HepG2 (cell line): ENCODE data around the gene KIZ. TPM values are rescaled to one million over a fixed set of nuclear protein-coding genes. Genes with fewer than 3 reads are reported as not detected.

Experiments used
- ATAC-seq: fragments of 200-7000 bp; cut with Tn5 transposase; 3 replicates; pipeline ENCODE4 v1.9.1; 2020; ENCODE audit warnings: mild to moderate bottlenecking, moderate library complexity
- BruUV-seq: library from RNA; stranded (reverse); fragments of 400-500 nt; replicated peaks from 2 replicates; lab custom pipeline; 2021; lab: Mats Ljungman, UMichigan
- CTCF ChIA-PET: fragments of 300-600 bp; formaldehyde crosslinking; extraction: SDS; loops from one replicate; lab custom pipeline; 2021; ENCODE audit warnings: low total read pairs, inconsistent platforms, low intra/inter-chr PET ratio; lab: Yijun Ruan, JAX
- POLR2A ChIA-PET: fragments of 350-600 bp; sonication (Branson Sonifier 250); formaldehyde crosslinking; loops from one replicate; lab custom pipeline; 2020; ENCODE audit warnings: antibody characterized with exemption, inconsistent platforms; lab: Yijun Ruan, JAX
- DNase-seq: peaks from one replicate; pipeline ENCODE4 v3.0.0-alpha.2; 2015; ENCODE audit warnings: low spot score
- FAIRE-seq: peaks from 3 replicates; lab custom pipeline; 2011; peaks lifted over from hg19 to GRCh38; lab: Jason Lieb, UNC
- H2AFZ ChIP-seq: one replicate; pipeline ENCODE4 v1.6.1; 2011; ENCODE audit warnings: low read length, inconsistent platforms
- H3K27ac ChIP-seq: fragments of 300-600 bp; 3 replicates; pipeline ENCODE4 v1.8.0; 2011; ENCODE audit warnings: mixed run types, mild to moderate bottlenecking, mixed read lengths, low read length, inconsistent platforms; ENCODE audit not compliant: insufficient read depth; ENCODE audit errors: extremely low read length
- H3K27me3 ChIP-seq, 2 experiments: fragments of 200-600 bp in 1 of 2; 2 replicates in 1 of 2; 3 replicates in 1 of 2; pipeline versions ENCODE4 v1.6.0 to v1.8.0; 2011; ENCODE audit warnings: low read length in 2 of 2, mild to moderate bottlenecking in 2 of 2, moderate library complexity in 2 of 2, inconsistent platforms in 1 of 2; ENCODE audit not compliant: insufficient read depth in 2 of 2, control insufficient read depth in 1 of 2
- H3K36me3 ChIP-seq, 2 experiments: fragments of 200-600 bp in 1 of 2; replicated peaks in 1 of 2; 2 replicates in 1 of 2; 3 replicates in 1 of 2; pipeline versions ENCODE4 v1.5.1 to v1.8.0; 2011; ENCODE audit warnings: low read length in 2 of 2, inconsistent platforms in 1 of 2; ENCODE audit not compliant: insufficient read depth in 2 of 2, control insufficient read depth in 1 of 2
- H3K4me1 ChIP-seq: 2 replicates; pipeline ENCODE4 v1.5.1; 2012; ENCODE audit warnings: low read length, inconsistent platforms; ENCODE audit not compliant: insufficient read depth
- H3K4me2 ChIP-seq: 2 replicates; pipeline ENCODE4 v1.6.0; 2011; ENCODE audit warnings: low read depth, low read length, inconsistent platforms
- H3K4me3 ChIP-seq, 3 experiments: fragments of 200-600 bp in 1 of 3; sonication (generic), shearing (Covaris generic) in 1 of 3; replicated peaks in 1 of 3; 2 replicates each; pipeline ENCODE4 v1.5.1; 2011 to 2016; ENCODE audit warnings: low read length in 3 of 3, inconsistent platforms in 2 of 3, low read depth in 2 of 3, mild to moderate bottlenecking in 2 of 3, control low read depth in 1 of 3, mixed read lengths in 1 of 3; ENCODE audit not compliant: insufficient read depth in 1 of 3
- H3K79me2 ChIP-seq: one replicate; pipeline ENCODE4 v1.6.1; 2011; ENCODE audit warnings: low read length, inconsistent platforms; ENCODE audit not compliant: insufficient read depth
- H3K9ac ChIP-seq: 2 replicates; pipeline ENCODE4 v1.6.0; 2011; ENCODE audit warnings: mild to moderate bottlenecking, low read depth, low read length, inconsistent platforms; ENCODE audit not compliant: insufficient read depth
- H3K9me3 ChIP-seq: 2 replicates; pipeline ENCODE4 v1.5.1; 2012; ENCODE audit warnings: mild to moderate bottlenecking, low read length
- H4K20me1 ChIP-seq: 2 replicates; pipeline ENCODE4 v1.6.0; 2011; ENCODE audit warnings: inconsistent platforms, mild to moderate bottlenecking, low read length, moderate library complexity; ENCODE audit not compliant: insufficient read depth
- FOXJ3 ChIP-seq: sonication (generic); formaldehyde crosslinking; IDR thresholded peaks from 2 replicates; pipeline ENCODE4 v1.4.0; 2020; ENCODE audit warnings: missing genetic modification reagents, mild to moderate bottlenecking, borderline replicate concordance
- GATAD1 ChIP-seq: IDR thresholded peaks from 2 replicates; pipeline ENCODE4 v1.6.1; 2016; ENCODE audit warnings: missing genetic modification reagents, missing compliant biosample characterization
- HMGA1 ChIP-seq: sonication (generic); formaldehyde crosslinking; conservative IDR thresholded peaks from 2 replicates; pipeline ENCODE4 v1.4.0; 2020; ENCODE audit warnings: missing genetic modification reagents
- HMGXB4 ChIP-seq, 2 experiments: sonication (generic) in 1 of 2; formaldehyde crosslinking in 1 of 2; IDR thresholded peaks; 2 replicates each; pipeline versions ENCODE4 v1.4.0 to v1.6.1; 2018 to 2020; ENCODE audit warnings: missing genetic modification reagents in 2 of 2, borderline replicate concordance in 1 of 2, low read depth in 1 of 2, mild to moderate bottlenecking in 1 of 2, missing biosample characterization in 1 of 2
- PHF8 ChIP-seq: sonication (generic); formaldehyde crosslinking; IDR thresholded peaks from 2 replicates; pipeline ENCODE4 v1.5.0; 2020; ENCODE audit warnings: missing genetic modification reagents
- PRMT3 ChIP-seq: sonication (generic); formaldehyde crosslinking; IDR thresholded peaks from 2 replicates; pipeline ENCODE4 v1.8.1; 2022; ENCODE audit warnings: low read depth, mild to moderate bottlenecking, moderate library complexity, missing genetic modification reagents, borderline replicate concordance
- PTBP1 ChIP-seq: fragments of 200-400 bp; formaldehyde crosslinking; IDR thresholded peaks from 2 replicates; pipeline ENCODE4 v1.6.1; 2018; ENCODE audit warnings: low read length, low read depth; ENCODE audit not compliant: poor library complexity, severe bottlenecking
- RFX3 ChIP-seq: IDR thresholded peaks from 2 replicates; pipeline ENCODE4 v1.6.1; 2016; ENCODE audit warnings: missing biosample characterization, missing genetic modification reagents
- SNRNP70 ChIP-seq: fragments of 200-400 bp; formaldehyde crosslinking; IDR thresholded peaks from 2 replicates; pipeline ENCODE4 v1.6.1; 2017; ENCODE audit warnings: mild to moderate bottlenecking, low read depth, low read length, moderate library complexity
- SRF ChIP-seq: IDR thresholded peaks from 2 replicates; pipeline ENCODE4 v1.6.1; 2011; ENCODE audit warnings: mild to moderate bottlenecking, low read depth, low read length, moderate library complexity
- SRSF4 ChIP-seq: fragments of 200-400 bp; formaldehyde crosslinking; IDR thresholded peaks from one replicate; pipeline ENCODE4 v1.6.1; 2018; ENCODE audit warnings: mild to moderate bottlenecking, low read depth, low read length, moderate library complexity; ENCODE audit not compliant: poor library complexity, severe bottlenecking
- TCF12 ChIP-seq, 2 experiments: fragments of 450-650 bp in 1 of 2; sonication (generic) in 1 of 2; formaldehyde crosslinking in 1 of 2; IDR thresholded peaks; 2 replicates each; pipeline versions ENCODE4 v1.6.1 to v1.8.0; 2017 to 2022; ENCODE audit warnings: antibody characterized with exemption in 1 of 2, mild to moderate bottlenecking in 1 of 2, missing genetic modification reagents in 1 of 2, moderate library complexity in 1 of 2
- ZBTB7A ChIP-seq: sonication (generic); formaldehyde crosslinking; IDR thresholded peaks from 2 replicates; pipeline ENCODE4 v1.8.0; 2022; ENCODE audit warnings: mild to moderate bottlenecking, missing genetic modification reagents
- ZFP90 ChIP-seq: sonication (generic); formaldehyde crosslinking; IDR thresholded peaks from 2 replicates; pipeline ENCODE4 v1.8.0; 2022; ENCODE audit warnings: missing genetic modification reagents, mild to moderate bottlenecking, inconsistent platforms, borderline replicate concordance
- ZNF205 ChIP-seq: IDR thresholded peaks from 2 replicates; pipeline ENCODE4 v1.6.1; 2018; ENCODE audit warnings: missing biosample characterization, missing genetic modification reagents
- ZNF329 ChIP-seq: sonication (generic); formaldehyde crosslinking; IDR thresholded peaks from 2 replicates; pipeline ENCODE4 v1.9.0; 2021; ENCODE audit warnings: low read depth, mild to moderate bottlenecking, missing genetic modification reagents
- ZNF484 ChIP-seq: sonication (generic); formaldehyde crosslinking; IDR thresholded peaks from 2 replicates; pipeline ENCODE4 v1.5.1; 2020; ENCODE audit warnings: mild to moderate bottlenecking, low read depth, missing genetic modification reagents, borderline replicate concordance
- ZNF780A ChIP-seq: sonication (generic); formaldehyde crosslinking; IDR thresholded peaks from 2 replicates; pipeline ENCODE4 v1.8.0; 2022; ENCODE audit warnings: mild to moderate bottlenecking, missing genetic modification reagents, moderate library complexity
- ZNF878 ChIP-seq: sonication (generic); formaldehyde crosslinking; IDR thresholded peaks from 2 replicates; pipeline ENCODE4 v1.8.1; 2023; ENCODE audit warnings: mild to moderate bottlenecking, missing genetic modification reagents, moderate library complexity
- WGBS: methylation state at CpG from one replicate; pipeline ENCODE4 v1.1.6; 2017; ENCODE audit warnings: low lambda C conversion rate; 5-methylcytosine and 5-hydroxymethylcytosine counted together
- in situ Hi-C: cut with HindIII; loops from 2 replicates; pipeline ENCODE4 v1.10.0; 2017; ENCODE audit warnings: low pct_unique_long_range_greater_than_20kb; ENCODE audit not compliant: extremely low pct_ligation_motif_present
- intact Hi-C: fragments of 100-400 bp; cut with micrococcal nuclease; formaldehyde crosslinking; loops from one replicate; pipeline ENCODE4 v1.10.0; 2022; ENCODE audit not compliant: unreplicated experiment
- polyA plus RNA-seq, 8 experiments: library from polyadenylated mRNA; depleted of rRNA in 3 of 8; stranded (reverse) in 7 of 8; unstranded in 1 of 8; fragments of >200 nt; fragmentation: Illumina TruSeq in 4 of 8; extraction: Trizol in 4 of 8; gene quantifications; 2 replicates each; pipeline versions ENCODE4 v1.2.1 to v1.2.3, GENCODE V29; 2011 to 2016; ENCODE audit warnings: low read depth in 4 of 8, missing spikeins in 1 of 8, mixed read lengths in 1 of 8; ENCODE audit not compliant: insufficient read depth in 1 of 8
- total RNA-seq, 5 experiments: library from RNA; depleted of rRNA; stranded (reverse); fragments of >200 nt; fragmentation: Illumina TruSeq; extraction: Trizol; gene quantifications; 2 replicates each; pipeline ENCODE4 v1.2.3, GENCODE V29; 2016; ENCODE audit warnings: low read depth in 1 of 5

Gene KIZ
- total and polyA plus RNA-seq, 2 of the 13 experiments (the other 11 are each of a cell fraction or from before 2014, with no cell fraction given): 46.3 to 114 TPM

GRCh38 chr20:21228511-21228910 lies 102.6 kb downstream of the KIZ start:
- H3K36me3 ChIP-seq: peaks cover 33 to 80% of the 10 kb centered on the region in 2 experiments
- no peaks in the 10 kb centered on the region for H4K20me1 ChIP-seq
- no peaks in the 10 kb centered on the region for H3K4me1 ChIP-seq
- H2AFZ ChIP-seq: no peak overlapping the region
- in situ Hi-C loops (no loop called here), intact Hi-C loops (no loop called here)
- no peaks in the 10 kb centered on the region for H3K79me2 ChIP-seq
- H3K27me3 ChIP-seq: no peaks in the 10 kb centered on the region
- H3K9ac ChIP-seq: no peak overlapping the region
- no peaks in the 10 kb centered on the region for H3K9me3 ChIP-seq
- no peak overlapping the region for H3K27ac ChIP-seq
- CTCF ChIA-PET: no interaction called here
- TF ChIP-seq SRSF4: no peak
- no peak for TF ChIP-seq ZNF484 (CRISPR knock-in tag)
- no peak for TF ChIP-seq HMGXB4 (CRISPR knock-in tag; IDR thresholded peaks at IDR 0.05; ENCODE audit: borderline replicate concordance in 1 of 2, low read depth in 1 of 2)
- no peak for TF ChIP-seq ZNF878 (CRISPR knock-in tag)
- TF ChIP-seq TCF12 (IDR thresholded peaks at IDR 0.05): no peak
- TF ChIP-seq TCF12 (CRISPR knock-in tag; IDR thresholded peaks at IDR 0.05): no peak
- no peak for TF ChIP-seq RFX3 (CRISPR knock-in tag)
- TF ChIP-seq SNRNP70: no peak
- TF ChIP-seq PRMT3: no peak
- no peak for TF ChIP-seq ZFP90 (CRISPR knock-in tag)
- no peak for TF ChIP-seq ZNF329 (CRISPR knock-in tag)
- TF ChIP-seq ZNF205: no peak
- TF ChIP-seq SRF: no peak
- TF ChIP-seq GATAD1: no peak
- TF ChIP-seq ZBTB7A (CRISPR knock-in tag): no peak
- TF ChIP-seq ZNF780A: no peak
- TF ChIP-seq PTBP1: no peak
- TF ChIP-seq FOXJ3 (CRISPR knock-in tag): no peak
- no peak for TF ChIP-seq HMGA1
- no peak for TF ChIP-seq PHF8 (CRISPR knock-in tag)
- no peak overlapping the region for H3K4me3 ChIP-seq
- ATAC-seq (no peak), DNase-seq (no peak), FAIRE-seq (no peak)
- no TSS peak for BruUV-seq
- no peak overlapping the region for H3K4me2 ChIP-seq
- POLR2A ChIA-PET: no interaction called here
- WGBS: 95% methylated on average over 3 of the region's 3 CpGs
